Measurements from ENCODE around the gene ONECUT1. TPM values are rescaled to one million over a fixed set of nuclear protein-coding genes. Genes with fewer than 3 reads are reported as not detected.

The ONECUT1 gene
- polyA plus RNA-seq, 12 donors, result 0.17 to 0.40 TPM; not detected in 10

DNA sequence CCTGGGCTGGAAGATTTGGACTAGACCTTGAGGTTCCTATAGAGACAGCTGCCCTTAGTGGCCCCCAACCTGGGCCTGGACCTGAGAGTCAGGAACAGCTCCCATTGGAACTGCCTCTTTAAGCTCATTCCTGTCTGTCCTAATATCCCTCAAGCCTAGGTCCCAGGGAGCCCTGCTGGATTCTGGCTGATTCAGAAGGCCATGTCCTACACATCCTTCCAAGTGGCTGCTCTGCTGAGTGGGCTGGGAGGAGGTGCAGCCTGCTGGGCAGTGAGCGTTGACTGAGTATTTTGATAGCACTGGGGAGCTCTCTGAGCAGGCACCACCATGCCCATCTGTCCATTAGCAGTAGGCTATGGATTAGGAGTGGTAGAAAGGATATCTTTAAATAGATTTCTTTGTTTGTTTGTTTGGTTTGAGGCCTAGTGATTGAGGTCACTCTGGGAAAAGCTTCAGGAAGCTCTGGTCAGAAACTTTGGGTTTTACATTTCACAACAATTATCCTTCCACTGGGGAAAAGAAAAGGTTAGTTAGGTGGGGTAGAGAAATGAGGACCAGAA is 56.4 kb downstream of the ONECUT1 start:
- no peak for DNase-seq

DNA sequence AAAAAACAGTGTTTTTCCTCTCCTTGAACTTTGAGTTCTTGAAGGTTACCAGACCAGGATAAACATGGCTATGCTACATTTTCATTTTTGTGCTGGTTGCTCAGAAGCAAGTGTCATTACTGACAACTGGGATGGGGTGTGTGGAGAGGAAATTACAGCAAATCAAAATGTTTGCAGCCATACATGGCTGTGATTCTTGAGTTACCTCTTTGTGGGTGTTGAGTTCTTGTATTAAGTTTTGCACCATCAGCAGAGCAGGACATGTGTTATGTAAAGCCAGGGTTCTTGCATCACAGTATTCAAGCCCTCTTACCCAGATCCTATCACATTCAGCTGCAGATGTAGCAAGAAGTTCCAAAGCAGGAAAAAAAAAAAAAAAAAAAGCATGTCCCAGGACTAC is 57.0 kb downstream of the ONECUT1 start:
- DNase-seq, result no peak

DNA sequence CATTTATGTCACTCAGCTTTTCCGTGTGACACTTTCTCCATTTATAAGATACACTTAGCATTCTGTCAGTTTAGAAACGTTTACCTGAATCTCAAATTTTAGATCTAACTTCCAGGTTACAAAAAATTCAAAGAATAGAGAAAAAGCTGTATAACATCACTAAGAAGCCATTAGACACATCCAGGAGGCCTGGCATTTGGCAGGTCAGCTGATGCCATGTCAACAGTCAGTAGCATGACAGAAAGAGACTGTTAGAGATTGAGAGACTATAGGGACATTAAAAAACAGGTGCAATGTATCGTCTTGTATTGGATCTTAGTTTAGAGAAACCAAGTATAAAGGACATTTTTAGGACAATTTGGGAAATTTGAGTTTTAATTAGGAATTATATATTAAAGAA is 57.6 kb downstream of the ONECUT1 start:
- DNase-seq, result no peak

DNA sequence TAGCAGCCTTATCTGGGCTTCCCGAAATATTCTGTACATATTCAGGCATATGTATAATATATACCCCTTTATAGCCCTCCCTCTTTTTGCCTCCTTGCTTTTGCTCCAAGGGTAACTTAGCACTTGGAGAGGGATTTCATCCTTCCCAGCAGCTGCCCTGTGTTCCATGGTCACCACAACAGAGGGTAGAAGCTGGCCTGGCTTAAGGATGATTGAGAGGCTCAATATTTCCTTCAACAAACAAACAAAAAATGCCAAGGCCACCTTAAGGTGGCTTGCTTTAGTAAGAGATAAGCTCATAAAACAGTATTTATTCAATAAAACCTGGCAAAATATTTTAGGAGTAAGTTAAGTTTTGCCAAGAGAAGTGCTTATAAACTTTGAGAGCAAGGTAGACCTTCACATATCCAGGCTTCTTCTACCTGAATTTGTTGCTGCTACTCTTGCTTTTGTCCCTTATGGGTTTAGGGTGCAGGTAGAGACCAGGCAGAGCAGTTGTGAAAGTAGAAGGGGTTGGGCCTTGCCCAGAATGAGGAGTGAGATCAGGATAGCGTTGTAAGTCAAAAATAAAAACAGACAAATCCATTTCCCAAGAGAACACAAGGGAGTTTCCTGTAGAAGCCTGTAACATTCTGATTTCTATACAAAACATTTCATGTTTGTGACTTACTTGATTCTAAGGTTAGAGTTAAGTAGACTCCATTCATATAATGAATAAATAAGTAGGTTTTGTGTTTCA is 58.2 kb downstream of the ONECUT1 start:
- DNase-seq, result no peak

DNA sequence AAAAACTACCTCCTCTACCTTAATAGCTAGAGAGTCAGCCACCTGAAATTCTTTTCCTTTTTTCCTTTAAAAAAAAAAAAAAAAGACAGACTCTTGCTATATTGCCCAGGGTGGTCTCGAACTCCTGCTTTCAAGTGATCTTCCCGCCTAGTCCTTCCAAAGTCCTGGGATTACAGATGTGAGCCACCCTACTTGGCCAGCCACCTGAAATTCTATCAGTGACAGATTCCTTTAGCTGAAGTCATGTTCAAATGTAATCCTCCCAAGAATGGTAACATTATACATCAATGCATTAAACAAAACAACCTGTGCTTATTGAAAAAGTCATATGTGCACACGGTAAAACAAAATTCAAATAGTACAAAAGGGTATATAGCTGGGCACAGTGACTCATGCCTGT is 59.1 kb downstream of the ONECUT1 start:
- DNase-seq, result no peak

DNA sequence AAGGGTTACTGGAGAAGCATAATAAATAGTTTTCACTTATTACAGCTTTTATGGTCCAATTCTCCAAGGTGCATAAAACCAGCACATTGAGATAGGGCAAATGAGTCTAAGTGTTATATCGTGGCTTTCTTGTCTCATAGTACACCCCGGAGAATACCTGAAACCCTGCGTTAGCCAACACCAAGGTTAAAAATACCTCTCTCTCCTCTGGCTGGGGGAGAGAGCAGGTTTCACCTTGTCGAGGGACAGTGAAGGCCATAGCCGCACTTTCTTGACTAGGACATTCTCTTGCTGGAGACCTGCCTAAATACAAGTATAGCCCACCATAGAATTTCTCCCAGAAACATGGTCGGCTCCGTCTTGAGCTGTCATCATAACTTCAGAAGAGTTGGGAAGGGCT is 59.5 kb downstream of the ONECUT1 start:
- no peak for DNase-seq

DNA sequence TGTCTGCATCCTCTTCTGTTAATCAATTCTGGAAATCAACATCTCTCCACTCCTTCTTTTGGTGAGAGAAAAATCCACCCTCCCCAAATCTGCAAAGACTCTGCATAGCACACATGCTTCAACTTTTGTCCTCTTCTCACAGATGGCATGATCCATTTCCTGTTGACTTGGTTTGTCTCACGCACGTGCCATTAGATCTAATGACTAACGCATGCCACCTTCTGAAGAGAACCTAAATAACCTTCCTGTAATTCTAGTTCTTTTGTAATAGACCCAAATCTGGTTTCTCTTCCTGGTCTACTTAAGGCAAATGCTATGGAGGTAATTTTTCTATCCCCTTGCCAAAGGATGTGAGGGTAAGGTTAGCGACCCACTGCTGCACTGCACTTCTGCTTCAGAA is 60.0 kb downstream of the ONECUT1 start:
- DNase-seq, result no peak

DNA sequence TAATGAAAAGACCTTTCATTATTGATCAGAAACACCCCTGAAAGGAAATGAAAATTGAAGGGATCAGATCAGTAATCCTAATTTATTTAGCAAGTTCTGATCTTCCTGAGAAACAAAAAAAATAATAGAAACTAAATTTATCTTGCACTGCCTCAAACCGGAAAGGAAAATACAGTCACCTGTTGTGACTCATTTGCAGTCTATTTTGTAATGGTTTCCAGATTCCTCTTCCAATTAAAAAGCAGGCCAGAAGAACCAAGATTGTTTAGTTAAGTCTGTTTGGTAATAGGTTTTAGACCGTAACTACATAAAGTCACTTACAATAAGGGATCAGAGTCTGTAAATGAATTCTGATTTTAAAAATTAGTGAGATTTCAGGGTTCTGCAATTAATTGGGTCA is 61.2 kb downstream of the ONECUT1 start:
- no peak for DNase-seq

DNA sequence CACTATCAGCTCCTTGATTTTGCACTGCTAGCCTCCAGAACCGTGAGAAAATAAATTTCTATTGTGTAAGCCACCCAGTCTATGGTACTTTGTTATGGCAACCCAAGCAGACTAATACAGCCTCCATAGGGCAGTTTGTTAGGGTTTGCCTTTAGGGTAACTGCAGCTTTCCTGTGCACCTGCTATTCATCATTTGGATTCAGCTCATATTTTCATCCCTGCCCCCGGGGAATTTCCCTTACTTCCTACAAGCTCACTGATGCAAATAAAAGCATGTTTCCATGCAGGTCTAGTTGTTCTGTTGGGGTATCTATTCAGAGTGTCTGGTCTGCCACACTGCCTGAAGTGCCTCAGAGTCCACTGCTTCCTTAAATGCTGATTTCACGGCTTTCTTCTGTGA is 62.3 kb downstream of the ONECUT1 start:
- no peak for DNase-seq

DNA sequence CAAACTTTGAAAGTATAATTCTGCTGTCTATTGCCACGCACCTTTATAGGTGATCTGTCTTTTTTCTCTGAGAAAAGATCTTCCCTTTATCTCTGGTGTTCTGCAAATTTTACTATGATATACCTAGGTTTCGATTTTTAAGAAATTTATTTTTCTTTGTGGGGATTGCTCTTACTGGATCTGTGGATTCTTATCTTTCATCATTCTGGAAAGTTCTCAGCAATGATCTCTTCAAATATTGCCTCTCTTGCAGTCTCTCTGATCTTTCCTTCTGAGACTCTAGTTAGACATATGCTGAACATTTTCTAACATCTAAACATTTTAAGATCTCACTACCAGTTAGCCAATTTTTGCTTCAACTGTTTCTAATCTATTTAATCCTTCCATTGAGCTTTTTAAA is 63.9 kb downstream of the ONECUT1 start:
- DNase-seq, result no peak

DNA sequence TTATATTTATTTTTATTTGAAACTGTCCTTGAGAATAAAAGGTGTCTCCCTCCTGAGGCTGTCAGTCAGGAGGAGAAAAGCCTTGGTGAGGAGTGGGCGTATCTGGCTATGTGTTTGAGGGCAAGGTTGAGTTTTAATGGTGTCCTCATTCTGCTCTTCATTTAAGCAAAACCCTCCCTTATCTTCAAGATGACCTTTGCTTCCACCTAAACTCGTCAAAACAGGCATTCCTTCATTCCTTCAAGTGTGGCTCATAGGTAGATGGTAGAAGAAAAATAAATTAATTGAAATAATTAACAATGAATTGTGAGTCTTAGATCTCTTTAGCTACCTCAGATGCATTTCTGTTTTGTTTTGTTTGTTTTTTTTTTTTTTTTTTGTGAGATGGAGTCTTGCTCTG is 71.6 kb downstream of the ONECUT1 start:
- no peak for DNase-seq

DNA sequence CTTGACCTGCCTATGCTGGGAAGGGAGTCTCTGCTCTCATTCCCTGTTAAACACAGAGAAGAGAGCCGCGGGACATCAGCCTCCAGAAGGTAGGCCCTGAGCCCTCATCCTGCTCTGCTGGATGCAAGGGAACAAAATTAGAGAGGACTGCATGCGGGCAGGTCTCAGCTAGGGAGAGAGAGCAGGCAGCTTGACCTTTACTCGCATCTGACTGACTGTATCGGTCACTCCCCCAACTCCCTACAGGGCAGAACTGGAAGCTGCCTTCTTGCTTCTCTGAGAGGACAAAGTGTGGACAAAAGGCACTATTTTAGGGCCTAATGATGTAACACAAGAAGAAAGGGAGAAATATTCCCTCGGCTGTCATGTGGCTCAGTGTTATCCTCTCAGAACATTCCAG is 72.2 kb downstream of the ONECUT1 start:
- DNase-seq, result no peak

DNA sequence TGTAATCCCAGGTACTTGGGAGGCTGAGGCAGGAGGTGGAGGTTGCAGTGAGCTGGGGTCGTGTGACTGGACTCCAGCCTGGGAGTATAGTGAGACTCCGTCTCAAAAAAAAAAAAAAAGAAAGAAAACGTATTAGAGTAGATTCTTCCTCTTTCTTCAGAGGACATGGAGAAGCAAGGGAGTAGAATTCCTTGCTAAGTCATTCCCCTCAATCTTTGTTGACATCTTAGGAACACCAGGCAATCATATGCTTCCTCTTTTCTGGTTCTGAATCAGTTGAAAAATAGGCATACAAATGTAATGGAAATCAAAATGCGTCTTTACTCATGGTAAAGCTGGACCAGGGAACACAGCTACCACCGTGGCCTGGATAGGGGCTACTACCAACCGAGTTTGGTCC is 72.7 kb downstream of the ONECUT1 start:
- DNase-seq, result no peak

DNA sequence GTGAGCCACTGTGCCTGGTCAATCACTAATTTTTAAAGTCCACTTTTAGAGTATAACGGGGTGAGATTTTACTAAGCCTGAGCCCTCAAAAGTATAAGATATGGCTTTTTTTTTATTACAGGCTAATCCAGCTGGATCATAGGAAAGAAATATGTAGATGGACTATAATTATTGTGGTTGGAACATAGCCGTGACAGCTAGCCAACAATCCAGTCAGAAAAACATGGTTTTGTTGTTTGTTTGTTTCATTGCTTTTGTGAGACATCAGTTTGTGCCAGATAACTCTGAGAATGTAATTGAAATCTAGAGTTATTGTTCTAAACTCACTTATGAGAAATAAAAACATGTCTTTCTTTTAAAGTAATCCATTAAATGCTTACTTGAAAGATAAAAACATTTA is 73.6 kb downstream of the ONECUT1 start:
- DNase-seq, result peak; percentile 5

DNA sequence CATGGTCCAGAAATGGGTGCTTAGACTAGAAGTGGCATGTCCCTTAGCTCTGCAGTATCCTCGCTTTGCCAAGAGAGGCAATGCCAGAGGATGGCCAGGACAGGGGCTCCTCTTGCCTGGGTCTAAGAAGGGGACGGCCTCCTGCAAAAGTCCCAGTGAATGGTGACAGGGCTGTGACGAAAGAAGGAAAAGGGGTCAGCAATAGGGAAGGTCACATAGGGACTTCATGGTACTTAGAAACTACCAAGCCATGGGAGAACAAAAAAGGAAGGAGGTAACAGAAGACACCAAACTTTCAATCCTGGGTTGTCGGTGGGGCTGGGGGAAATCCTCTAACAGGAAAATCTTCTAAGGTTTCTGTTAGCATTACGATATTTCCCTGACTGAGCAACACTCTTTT is 74.7 kb downstream of the ONECUT1 start:
- DNase-seq, result no peak

DNA sequence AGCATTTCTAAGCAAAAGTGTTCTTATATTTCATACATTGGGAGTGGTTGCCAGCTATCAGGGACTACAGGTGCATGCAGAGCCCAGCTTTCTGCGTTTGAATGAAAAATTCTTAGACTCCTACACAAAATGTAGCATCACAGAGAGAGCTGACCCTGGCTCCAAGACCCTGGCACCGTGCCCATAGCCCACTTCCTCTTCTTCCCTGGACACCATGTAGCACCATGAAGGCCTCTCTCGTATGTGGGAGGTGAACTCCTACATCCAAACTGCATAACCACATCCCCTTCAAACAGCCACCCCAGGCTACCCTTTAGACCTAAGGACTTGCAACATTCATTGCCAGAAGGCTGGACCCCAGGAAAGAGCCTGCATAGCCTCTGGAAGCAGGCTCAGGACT is 75.2 kb downstream of the ONECUT1 start:
- DNase-seq, result no peak

DNA sequence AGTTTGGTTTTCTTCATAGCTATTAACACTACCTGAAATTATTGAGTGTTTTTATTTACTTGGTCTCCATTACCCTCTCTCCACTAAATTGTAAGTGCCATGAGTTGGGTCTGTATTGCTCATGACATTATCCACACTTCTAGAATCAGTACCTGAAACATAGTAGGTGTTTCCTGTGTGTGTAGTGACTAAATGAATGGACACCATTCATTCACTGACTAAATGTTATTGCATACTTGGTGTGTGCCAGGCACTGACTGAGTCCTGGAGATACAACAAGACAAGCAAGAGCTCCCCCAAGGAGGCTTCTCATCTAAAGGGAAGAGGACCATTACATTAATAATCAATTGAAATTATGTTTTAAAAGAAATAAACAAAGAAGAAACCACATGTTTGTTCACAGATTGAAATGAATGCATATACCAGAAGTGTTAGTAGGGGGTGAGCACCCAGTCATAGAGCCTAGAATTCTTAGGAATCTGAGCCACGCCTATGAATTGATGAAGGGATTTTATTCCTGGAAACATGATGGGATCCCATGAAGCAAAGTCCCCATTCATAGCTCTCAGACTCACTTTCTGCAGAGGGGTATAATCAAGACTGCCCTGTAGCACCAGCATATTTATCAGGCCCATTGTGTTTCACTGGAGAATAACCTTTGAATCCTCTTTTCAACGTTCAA is 79.3 kb downstream of the ONECUT1 start:
- no peak for DNase-seq

DNA sequence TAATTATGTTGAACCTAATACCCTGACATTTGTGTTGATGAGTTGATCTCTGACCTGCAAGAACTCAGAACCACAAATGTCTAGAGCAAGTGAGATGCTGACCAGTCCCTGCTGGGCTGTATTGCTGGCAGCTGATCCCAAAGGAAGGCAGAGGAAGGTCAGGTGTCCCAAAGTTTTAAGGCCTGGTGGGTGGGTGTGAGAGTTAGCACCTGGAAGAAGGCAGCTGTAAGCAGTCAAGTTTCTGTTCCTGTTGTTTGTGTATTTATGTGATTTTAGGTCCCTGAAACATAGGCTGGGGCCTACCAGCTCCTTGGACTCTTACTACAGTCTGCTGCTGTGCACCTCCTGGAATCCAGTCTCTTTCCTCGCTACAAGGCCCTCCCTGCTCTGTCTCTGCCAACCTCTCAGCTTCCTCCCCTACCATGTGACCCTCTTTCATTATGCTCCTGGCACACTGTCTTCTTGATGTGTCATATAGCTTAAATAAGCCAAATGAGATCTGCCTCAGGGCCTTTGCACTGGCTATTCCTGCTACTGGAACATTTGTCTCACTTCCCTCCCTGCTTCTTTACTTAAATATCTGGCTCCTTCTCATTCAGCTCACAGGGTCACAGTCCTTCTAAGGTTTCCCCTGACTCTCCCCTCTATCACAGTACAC is 80.0 kb downstream of the ONECUT1 start:
- no peak for DNase-seq

DNA sequence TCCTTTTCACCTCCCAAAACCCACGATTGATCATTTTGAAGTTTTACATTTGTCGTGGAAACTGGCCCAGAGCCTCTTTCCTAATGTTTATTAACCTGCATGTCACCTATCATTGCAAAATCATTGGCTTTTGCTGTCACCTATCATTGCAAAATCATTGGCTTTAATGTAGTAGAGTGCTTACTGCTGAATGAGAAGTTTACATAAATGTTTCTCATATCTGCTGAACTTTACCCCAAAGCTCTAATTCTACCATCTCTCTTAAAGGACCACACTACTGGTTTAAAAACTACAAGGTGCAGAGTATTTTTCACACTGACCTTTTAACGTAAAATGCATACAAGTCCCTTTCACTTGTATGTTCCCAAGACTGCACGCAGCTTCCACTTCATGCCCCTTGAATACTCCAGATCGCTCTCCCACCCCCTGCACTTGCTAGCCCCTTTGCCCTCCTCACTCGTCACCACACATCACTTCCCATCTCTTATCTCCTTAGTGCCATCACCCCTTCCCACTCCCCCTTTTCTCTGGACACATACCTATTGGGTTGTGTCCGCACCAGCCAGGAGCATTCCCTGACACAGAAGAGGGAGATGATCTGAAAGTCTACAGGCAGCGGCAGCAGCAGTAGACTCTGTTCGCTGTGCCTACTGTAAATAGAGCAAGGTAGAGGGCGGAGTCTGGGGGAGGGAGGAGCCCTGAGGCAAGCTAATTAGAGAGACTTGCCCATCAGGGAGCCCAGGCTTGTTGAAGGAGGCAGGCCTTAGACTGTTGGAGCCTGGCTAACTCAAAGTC is 80.8 kb downstream of the ONECUT1 start:
- DNase-seq, result no peak
